Measurements from ENCODE around the gene SPECC1. TPM values are rescaled to one million over a fixed set of nuclear protein-coding genes. Genes with fewer than 3 reads are reported as not detected.

The SPECC1 gene
- total and polyA plus RNA-seq, 10 of the 15 experiments (the other 5 are each of a cell fraction or from before 2014, with no cell fraction given): 6.4 to 40.6 (median 23.9) TPM

- FAIRE-seq (no peak), ATAC-seq (no peak), DNase-seq (ENCODE audit: low read depth, low spot score) (no peak)
- no peak overlapping the region for H3K27ac ChIP-seq (ENCODE audit: control insufficient read depth, insufficient read depth)
- H3K4me1 ChIP-seq (ENCODE audit: control insufficient read depth, insufficient read depth, low read length): no peaks in the 10 kb centered on the region
- POLR2A ChIA-PET: interaction anchor here (0.5 kb wide), 1 partner anchor 472 kb away, joined by 4 read pairs; no protein-coding TSS in a partner anchor
- no peaks in the 10 kb centered on the region for H3K79me2 ChIP-seq (ENCODE audit: control insufficient read depth, insufficient read depth, low read length)
- no peaks in the 10 kb centered on the region for H3K27me3 ChIP-seq (replicated peaks in 1 of 2; ENCODE audit: control insufficient read depth in 2 of 2, insufficient read depth in 2 of 2, low read length in 1 of 2)
- intact Hi-C loops (cut with micrococcal nuclease; ENCODE audit: unreplicated experiment): no loop called here
- WGBS (ENCODE audit: insufficient coverage, insufficient replicate concordance, low lambda C conversion rate, missing lambda C conversion rate): 83% methylated on average over 11 of the region's 11 CpGs
- H3K36me3 ChIP-seq (ENCODE audit: control insufficient read depth in 2 of 2, insufficient read depth in 2 of 2, low read length in 1 of 2): peaks cover 0 to 3% of the 10 kb centered on the region in 2 experiments; a peak in 2 of 4 replicates
- in situ Hi-C loops (cut with MboI): no loop called here
- TF ChIP-seq ZBTB4 (CRISPR knock-in tag; IDR thresholded peaks at IDR 0.05) (no peak), ESRRA (IDR thresholded peaks at IDR 0.05; ENCODE audit: low read length) (no peak), WRNIP1 (IDR thresholded peaks at IDR 0.05; ENCODE audit: borderline replicate concordance, low read depth, low read length) (no peak), BCL11A (IDR thresholded peaks at IDR 0.05; ENCODE audit: low read depth, low read length) (no peak), TCF7 (IDR thresholded peaks at IDR 0.05; ENCODE audit: borderline replicate concordance) (no peak), BACH1 (IDR thresholded peaks at IDR 0.05; ENCODE audit: borderline replicate concordance) (no peak), STAT3 (IDR thresholded peaks at IDR 0.05; ENCODE audit: low read depth, low read length) (no peak), POLR2AphosphoS2 (IDR thresholded peaks at IDR 0.05; ENCODE audit: low read depth, low read length) (no peak), LARP7 (IDR thresholded peaks at IDR 0.05) (no peak), NR2C1 (IDR thresholded peaks at IDR 0.05) (no peak), MYC (IDR thresholded peaks at IDR 0.05; ENCODE audit: insufficient read depth, insufficient read length, insufficient replicate concordance, low read length, severe bottlenecking) (no peak)
- H2AFZ ChIP-seq (ENCODE audit: control insufficient read depth, low read depth, low read length): no peak overlapping the region
- no TSS peak for BruUV-seq (replicated peaks)
- no peaks in the 10 kb centered on the region for H4K20me1 ChIP-seq (ENCODE audit: control insufficient read depth, insufficient read depth)
- H3K4me3 ChIP-seq: no peak overlapping the region
- H3K9me3 ChIP-seq (replicated peaks; ENCODE audit: control insufficient read depth, insufficient read depth, low read length): no peaks in the 10 kb centered on the region
- no peak overlapping the region for H3K9ac ChIP-seq (ENCODE audit: control insufficient read depth, insufficient read depth, low read length)
- H3K4me2 ChIP-seq (ENCODE audit: control insufficient read depth, insufficient read depth): no peak overlapping the region
- CTCF ChIA-PET: no interaction called here
- RAD21 ChIA-PET (ENCODE audit: unreplicated experiment): no interaction called here
- SMC1A ChIA-PET (ENCODE audit: uncharacterized antibody, unreplicated experiment): no interaction called here
These were observed 272.7 kb downstream of the SPECC1 start for GRCh38 chr17:20281860-20282259.
